GM12873 (cell line): ENCODE data around the gene DRAP1.

Experiments
- TF ChIP-seq, protein P1 (sequence below): IDR thresholded peaks from 2 replicates; pipeline ENCODE4 v1.5.1; 2012; ENCODE audit warnings: low read depth, mild to moderate bottlenecking, moderate library complexity, low read length, control low read depth; ENCODE audit not compliant: insufficient read depth; ENCODE audit errors: missing control alignments

The DRAP1 gene

DNA sequence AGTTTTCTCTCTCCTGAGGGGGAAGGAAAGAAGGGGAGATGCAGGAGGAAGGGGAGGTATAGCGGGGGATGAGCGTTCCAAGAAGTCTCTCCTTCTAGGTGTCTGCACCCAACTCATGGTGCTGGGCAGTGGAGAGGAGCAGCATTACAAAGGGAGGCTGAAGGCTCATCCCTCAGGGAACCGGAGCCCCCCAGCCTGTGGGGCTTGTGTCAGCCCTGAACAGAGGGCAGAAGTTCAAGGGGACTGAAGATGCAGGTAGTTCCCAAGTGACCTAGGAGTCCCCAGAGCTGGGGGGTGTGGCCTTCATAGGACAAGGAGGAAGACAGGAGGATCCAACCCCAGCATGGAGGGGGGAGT lies 2.2 kb upstream of the DRAP1 start:
- TF ChIP-seq, protein P1, sequence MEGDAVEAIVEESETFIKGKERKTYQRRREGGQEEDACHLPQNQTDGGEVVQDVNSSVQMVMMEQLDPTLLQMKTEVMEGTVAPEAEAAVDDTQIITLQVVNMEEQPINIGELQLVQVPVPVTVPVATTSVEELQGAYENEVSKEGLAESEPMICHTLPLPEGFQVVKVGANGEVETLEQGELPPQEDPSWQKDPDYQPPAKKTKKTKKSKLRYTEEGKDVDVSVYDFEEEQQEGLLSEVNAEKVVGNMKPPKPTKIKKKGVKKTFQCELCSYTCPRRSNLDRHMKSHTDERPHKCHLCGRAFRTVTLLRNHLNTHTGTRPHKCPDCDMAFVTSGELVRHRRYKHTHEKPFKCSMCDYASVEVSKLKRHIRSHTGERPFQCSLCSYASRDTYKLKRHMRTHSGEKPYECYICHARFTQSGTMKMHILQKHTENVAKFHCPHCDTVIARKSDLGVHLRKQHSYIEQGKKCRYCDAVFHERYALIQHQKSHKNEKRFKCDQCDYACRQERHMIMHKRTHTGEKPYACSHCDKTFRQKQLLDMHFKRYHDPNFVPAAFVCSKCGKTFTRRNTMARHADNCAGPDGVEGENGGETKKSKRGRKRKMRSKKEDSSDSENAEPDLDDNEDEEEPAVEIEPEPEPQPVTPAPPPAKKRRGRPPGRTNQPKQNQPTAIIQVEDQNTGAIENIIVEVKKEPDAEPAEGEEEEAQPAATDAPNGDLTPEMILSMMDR, result no peak

DNA sequence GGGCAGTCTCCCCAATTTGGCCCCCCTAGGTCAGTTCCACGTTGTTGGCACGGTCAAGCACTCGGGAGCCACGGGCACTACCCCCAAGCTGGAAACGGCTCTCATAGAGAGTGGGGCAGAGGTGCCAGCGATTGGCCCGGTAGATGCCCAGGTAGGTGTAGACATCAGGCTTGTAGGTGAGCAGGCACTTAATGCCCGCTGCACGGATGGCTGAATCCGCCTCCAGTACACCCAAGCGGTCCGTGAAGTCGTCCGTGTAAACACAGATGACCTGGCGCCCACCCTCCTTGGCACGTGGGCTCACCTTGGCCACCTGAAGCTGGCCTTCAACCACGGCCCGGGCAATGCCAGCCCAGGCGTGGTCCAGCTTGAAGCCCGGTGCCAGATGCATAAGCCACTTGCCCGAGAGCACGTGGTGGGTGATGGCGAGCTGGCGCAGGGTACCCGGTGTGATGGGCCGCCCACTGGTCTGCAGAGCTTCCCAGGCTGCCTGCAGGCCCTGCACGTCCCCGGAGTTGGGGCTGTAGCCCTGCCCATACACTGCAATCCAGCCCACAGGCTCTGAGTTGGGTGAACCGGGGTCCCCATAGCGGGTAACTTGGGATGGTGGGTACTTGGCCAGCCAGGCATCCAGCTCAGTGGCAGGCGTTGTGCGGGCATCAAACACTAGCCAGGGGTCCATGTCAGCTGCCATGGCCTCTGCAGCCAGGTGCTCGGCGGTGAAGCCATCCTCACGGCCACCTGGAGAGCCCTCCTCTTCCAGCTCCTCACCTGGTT lies 1.6 kb upstream of the DRAP1 start:
- TF ChIP-seq, protein P1, result no peak

DNA sequence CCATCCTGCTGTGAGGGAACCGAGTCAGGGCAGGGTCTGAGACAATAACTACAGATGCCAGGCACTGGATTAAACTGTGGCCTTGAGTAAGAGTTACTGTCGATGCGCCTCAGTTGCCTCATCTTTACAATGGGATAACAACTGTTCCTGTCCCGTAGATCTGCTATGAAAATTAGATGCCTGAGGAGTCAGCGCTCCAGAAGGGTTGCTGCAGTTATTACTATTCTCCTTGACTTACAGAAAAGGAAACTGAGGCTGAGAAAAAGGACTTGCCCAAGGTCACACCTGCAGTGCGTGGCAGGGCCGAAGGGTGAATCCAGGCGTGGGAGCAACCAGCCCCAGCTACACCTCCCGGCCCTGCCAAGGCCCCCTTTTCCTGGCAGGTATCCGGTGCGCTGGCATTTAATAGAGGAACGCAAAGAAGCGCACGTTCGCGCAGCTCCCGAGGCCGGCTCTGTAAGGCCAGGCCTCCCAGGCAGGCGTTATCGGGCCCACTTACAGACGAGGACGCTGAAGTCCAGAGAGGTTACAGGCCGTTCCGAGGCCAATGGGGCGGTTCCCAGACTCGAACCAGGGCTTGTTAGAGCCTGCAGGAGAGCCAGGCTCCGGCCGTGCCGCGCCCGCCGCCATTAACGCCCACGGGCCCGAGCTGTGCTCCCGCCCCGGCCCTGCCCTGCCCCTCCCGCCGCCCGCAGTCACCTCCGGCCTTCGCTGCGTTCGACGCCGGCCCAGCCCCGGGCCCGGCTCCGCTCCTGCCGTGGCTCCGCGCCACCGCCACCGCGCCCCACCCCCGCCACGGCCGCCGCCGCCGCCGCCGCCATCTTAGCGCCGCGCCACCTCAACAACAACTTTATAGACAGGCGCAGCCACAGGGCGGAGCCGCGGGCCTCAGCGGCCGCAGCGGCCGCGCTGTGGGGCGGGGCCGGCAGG lies 750 bp upstream of the DRAP1 start, which contains the start of gene C11orf68:
Gene C11orf68, minus strand, starts transcription at position 852 of the 930 bp plus-strand sequence. Its CDS starts 31 bp downstream, at position 821.
- TF ChIP-seq, protein P1, result no peak

DNA sequence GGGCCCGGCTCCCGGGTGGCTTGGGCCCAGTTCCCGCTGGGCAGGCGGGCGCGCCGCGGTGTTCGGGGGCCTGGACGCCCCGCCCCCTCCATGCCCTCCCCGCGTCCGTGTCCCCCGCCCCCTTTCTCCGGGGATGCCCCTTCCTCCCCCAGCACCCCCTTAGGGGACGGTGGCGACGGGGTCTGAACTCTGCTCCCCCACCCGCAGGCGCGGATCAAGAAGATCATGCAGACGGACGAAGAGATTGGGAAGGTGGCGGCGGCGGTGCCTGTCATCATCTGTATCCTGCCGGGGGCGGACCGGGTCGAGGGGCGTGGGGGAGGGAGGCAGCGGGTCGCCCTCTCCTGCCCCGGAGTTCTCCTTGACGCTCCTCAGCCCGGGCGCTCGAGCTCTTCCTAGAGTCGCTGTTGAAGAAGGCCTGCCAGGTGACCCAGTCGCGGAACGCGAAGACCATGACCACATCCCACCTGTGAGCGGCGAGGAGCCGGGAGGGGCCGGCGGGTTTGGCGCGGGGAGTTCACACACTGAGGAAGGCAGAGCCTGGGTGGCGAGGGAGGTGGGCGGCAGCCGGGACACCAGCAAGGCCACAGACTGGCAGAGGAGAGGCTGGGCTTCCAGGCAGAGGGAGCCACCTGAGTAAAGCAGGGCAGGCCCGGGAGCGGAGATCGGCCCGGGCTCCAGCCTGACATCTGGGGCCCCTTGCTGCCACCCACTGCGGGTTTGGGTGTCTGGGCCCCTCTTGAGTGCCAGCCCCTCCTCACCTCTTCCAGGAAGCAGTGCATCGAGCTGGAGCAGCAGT lies 546 bp downstream of the DRAP1 start:
- TF ChIP-seq, protein P1, result no peak

DNA sequence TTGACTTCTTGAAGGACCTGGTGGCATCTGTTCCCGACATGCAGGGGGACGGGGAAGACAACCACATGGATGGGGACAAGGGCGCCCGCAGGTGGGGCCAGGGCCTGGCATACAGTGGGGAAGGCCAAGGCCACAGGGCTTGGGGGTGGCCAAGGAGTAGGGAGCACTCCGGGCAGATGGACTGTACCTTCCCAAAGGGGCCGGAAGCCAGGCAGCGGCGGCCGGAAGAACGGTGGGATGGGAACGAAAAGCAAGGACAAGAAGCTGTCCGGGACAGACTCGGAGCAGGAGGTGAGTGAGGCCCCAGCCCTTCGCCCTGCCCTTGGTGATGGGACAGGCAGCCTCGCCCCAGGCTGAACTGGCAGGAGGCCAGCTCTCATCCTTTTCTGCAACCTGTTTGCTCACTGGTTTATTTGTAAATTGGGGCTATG lies 1.2 kb downstream of the DRAP1 start:
- TF ChIP-seq, protein P1, result no peak

DNA sequence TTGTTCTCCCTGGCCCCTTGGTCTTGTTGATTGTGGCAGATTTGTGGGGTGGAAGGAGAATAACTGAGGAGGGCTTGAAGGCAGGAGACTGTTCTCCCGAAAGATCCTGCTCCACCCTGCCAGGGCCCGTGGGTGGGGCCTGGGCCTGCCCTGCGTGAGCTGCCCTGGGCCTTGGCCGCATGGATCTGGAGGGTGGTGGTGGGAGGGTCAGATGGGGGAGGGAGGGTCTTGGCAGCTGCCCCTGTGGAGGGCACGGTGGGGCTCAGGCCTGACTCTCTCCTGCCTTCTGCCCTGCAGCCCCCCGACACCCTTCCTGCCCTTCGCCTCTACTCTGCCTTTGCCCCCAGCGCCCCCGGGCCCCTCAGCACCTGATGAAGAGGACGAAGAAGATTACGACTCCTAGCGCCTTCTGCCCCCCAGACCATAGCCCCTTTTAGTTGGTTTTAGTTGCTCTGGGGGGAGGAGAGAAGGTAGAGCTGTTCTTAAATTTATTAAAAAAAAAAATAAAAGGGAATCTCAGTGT lies 1.9 kb downstream of the DRAP1 start:
- TF ChIP-seq, protein P1, result no peak
